MCF 10A (cell line): ENCODE measurements around the gene ACMSD. TPM values are rescaled to one million over a fixed set of nuclear protein-coding genes. Genes with fewer than 3 reads are reported as not detected.

ENCODE experiments used
- BruUV-seq: library from RNA; stranded (reverse); fragments of 400-500 nt; replicated peaks from 2 replicates; lab custom pipeline; 2021; lab: Mats Ljungman, UMichigan
- CTCF ChIA-PET: fragments of 300-600 bp; sonication (Branson Sonifier 250); formaldehyde crosslinking; extraction: SDS; loops from one replicate; lab custom pipeline; 2021; ENCODE audit warnings: antibody characterized with exemption, inconsistent platforms; lab: Yijun Ruan, JAX
- POLR2A ChIA-PET: fragments of 300-600, 350-650 bp; sonication (Branson Sonifier 250); formaldehyde crosslinking; extraction: SDS; loops from one replicate; lab custom pipeline; 2020; ENCODE audit warnings: antibody characterized with exemption, inconsistent platforms; lab: Yijun Ruan, JAX
- DNase-seq: peaks from one replicate; pipeline ENCODE4 v3.0.0-alpha.2; 2018; ENCODE audit not compliant: unreplicated experiment
- H3K27ac Mint-ChIP-seq: one replicate; pipeline ENCODE4 v1.8.0; 2022; ENCODE audit warnings: mild to moderate bottlenecking, low read depth, mixed read lengths; ENCODE audit not compliant: unreplicated experiment
- H3K27me3 Mint-ChIP-seq: one replicate; pipeline ENCODE4 v1.8.0; 2022; ENCODE audit warnings: mixed read lengths; ENCODE audit not compliant: insufficient read depth, unreplicated experiment
- H3K36me3 Mint-ChIP-seq: one replicate; pipeline ENCODE4 v1.8.0; 2022; ENCODE audit warnings: mild to moderate bottlenecking, moderate library complexity, mixed read lengths; ENCODE audit not compliant: insufficient read depth, unreplicated experiment
- H3K4me1 Mint-ChIP-seq: one replicate; pipeline ENCODE4 v1.8.0; 2022; ENCODE audit warnings: mixed read lengths; ENCODE audit not compliant: insufficient read depth, unreplicated experiment
- H3K4me3 Mint-ChIP-seq: one replicate; pipeline ENCODE4 v1.8.0; 2022; ENCODE audit warnings: mild to moderate bottlenecking, moderate library complexity, mixed read lengths; ENCODE audit not compliant: unreplicated experiment
- H3K9me3 Mint-ChIP-seq: one replicate; pipeline ENCODE4 v1.8.0; 2022; ENCODE audit warnings: mixed read lengths; ENCODE audit not compliant: unreplicated experiment
- CTCF ChIP-seq: fragments of 200-600 bp; IDR thresholded peaks from one replicate; pipeline ENCODE4 v1.8.0; 2022; ENCODE audit warnings: antibody characterized with exemption, mild to moderate bottlenecking; ENCODE audit not compliant: unreplicated experiment
- intact Hi-C: fragments of 100-400 bp; cut with micrococcal nuclease; formaldehyde crosslinking; loops from 2 replicates; pipeline ENCODE4 v1.14.1; 2022
- total RNA-seq: library from RNA; stranded (reverse); gene quantifications from 2 replicates; pipeline ENCODE4 v1.2.3, GENCODE V29; 2022

Gene ACMSD
- total RNA-seq, 1 experiment from 2014 or later = not detected

GRCh38 chr2:134863446-134863845, 25.0 kb downstream of the ACMSD start:
- POLR2A ChIA-PET = no interaction called here
- peaks cover 6% of the 10 kb centered on the region for H3K4me1 Mint-ChIP-seq
- H3K36me3 Mint-ChIP-seq = no peaks in the 10 kb centered on the region
- no peak for DNase-seq
- CTCF ChIA-PET = interaction anchor here (1.0 kb wide), 1 partner anchor 205 kb away, joined by 3 read pairs; no protein-coding TSS in a partner anchor
- no TSS peak for BruUV-seq
- H3K27ac Mint-ChIP-seq = no peak overlapping the region
- TF ChIP-seq CTCF = no peak
- no peaks in the 10 kb centered on the region for H3K9me3 Mint-ChIP-seq
- intact Hi-C loops = no loop called here
- no peaks in the 10 kb centered on the region for H3K27me3 Mint-ChIP-seq
- no peak overlapping the region for H3K4me3 Mint-ChIP-seq

GRCh38 chr2:134865067-134865787, 26.8 kb downstream of the ACMSD start:
- POLR2A ChIA-PET = no interaction called here
- TF ChIP-seq CTCF = no peak
- Mint-ChIP-seq H3K27me3 (no peaks in the 10 kb centered on the region), H3K36me3 (no peaks in the 10 kb centered on the region), H3K4me1 (peaks cover 6% of the 10 kb centered on the region), H3K4me3 (no peak overlapping the region), H3K9me3 (no peaks in the 10 kb centered on the region), H3K27ac (no peak overlapping the region)
- intact Hi-C loops = no loop called here
- CTCF ChIA-PET = interaction anchor here (0.5 kb wide), 1 partner anchor 981 kb away, joined by 3 read pairs; no protein-coding TSS in a partner anchor
- no TSS peak for BruUV-seq
- no peak for DNase-seq

- intact Hi-C loops = no loop called here
- peaks cover 5% of the 10 kb centered on the region for H3K9me3 Mint-ChIP-seq
- no peak overlapping the region for H3K4me3 Mint-ChIP-seq
- peaks cover 4% of the 10 kb centered on the region for H3K36me3 Mint-ChIP-seq
- H3K4me1 Mint-ChIP-seq = peaks cover 6% of the 10 kb centered on the region
- POLR2A ChIA-PET = no interaction called here
- H3K27ac Mint-ChIP-seq = peak overlapping the region; percentile 13
- CTCF ChIA-PET = no interaction called here
- TF ChIP-seq CTCF = no peak
- peak; percentile 18 for DNase-seq
- no TSS peak for BruUV-seq
- H3K27me3 Mint-ChIP-seq = no peaks in the 10 kb centered on the region
Measured at GRCh38 chr2:134866498-134867099, 28.2 kb downstream of the ACMSD start.

GRCh38 chr2:134869946-134870736, 31.7 kb downstream of the ACMSD start:
- intact Hi-C loops = no loop called here
- DNase-seq = no peak
- Mint-ChIP-seq H3K4me1 (peaks cover 6% of the 10 kb centered on the region), H3K36me3 (peaks cover 4% of the 10 kb centered on the region), H3K27me3 (no peaks in the 10 kb centered on the region), H3K27ac (no peak overlapping the region), H3K9me3 (peaks cover 8% of the 10 kb centered on the region), H3K4me3 (no peak overlapping the region)
- ChIA-PET CTCF (interaction anchor here (0.5 to 1.3 kb wide), 6 partner anchors 31 to 458 kb away, joined by 3 to 7 read pairs (median 4); no protein-coding TSS in a partner anchor), POLR2A (no interaction called here)
- no TSS peak for BruUV-seq
- TF ChIP-seq CTCF = no peak
